Astrocyte (in vitro differentiated cells and primary cell): Measurements from ENCODE around the gene ANKRD42. TPM values are rescaled to one million over a fixed set of nuclear protein-coding genes. Genes with fewer than 3 reads are reported as not detected.
A peak's percentile ranks its signal among the peaks of the same experiment; 100 is the strongest.

Source experiments
- DNase-seq: peaks from one replicate; pipeline ENCODE4 v3.0.0-alpha.2; 2010; ENCODE audit warnings: low read depth
- FAIRE-seq: peaks from 2 replicates; lab custom pipeline; 2011; peaks lifted over from hg19 to GRCh38; lab: Jason Lieb, UNC
- H2AFZ ChIP-seq: 2 replicates; pipeline ENCODE4 v1.6.0; 2012; ENCODE audit warnings: low read depth, low read length, inconsistent platforms
- H3K27ac ChIP-seq: 2 replicates; pipeline ENCODE4 v1.5.1; 2011; ENCODE audit warnings: low read depth, low read length, inconsistent platforms
- H3K27me3 ChIP-seq: 2 replicates; pipeline ENCODE4 v1.6.0; 2011; ENCODE audit warnings: low read length, inconsistent platforms; ENCODE audit not compliant: insufficient read depth
- H3K36me3 ChIP-seq: 2 replicates; pipeline ENCODE4 v1.5.1; 2011; ENCODE audit warnings: low read length, inconsistent platforms; ENCODE audit not compliant: insufficient read depth
- H3K4me1 ChIP-seq: 2 replicates; pipeline ENCODE4 v1.5.1; 2011; ENCODE audit warnings: low read length, inconsistent platforms; ENCODE audit not compliant: insufficient read depth
- H3K4me2 ChIP-seq: 2 replicates; pipeline ENCODE4 v1.6.0; 2012; ENCODE audit warnings: low read length, inconsistent platforms
- H3K4me3 ChIP-seq: 2 replicates; pipeline ENCODE4 v1.5.1; 2011; ENCODE audit warnings: low read depth, mild to moderate bottlenecking, low read length, inconsistent platforms; ENCODE audit not compliant: insufficient read depth
- H3K79me2 ChIP-seq: 2 replicates; pipeline ENCODE4 v1.6.0; 2012; ENCODE audit warnings: mild to moderate bottlenecking, low read length, inconsistent platforms; ENCODE audit not compliant: insufficient read depth
- H3K9ac ChIP-seq: 2 replicates; pipeline ENCODE4 v1.6.0; 2012; ENCODE audit warnings: mild to moderate bottlenecking, low read length, inconsistent platforms
- H3K9me3 ChIP-seq: 2 replicates; pipeline ENCODE4 v1.5.1; 2012; ENCODE audit warnings: low read depth, mild to moderate bottlenecking, low read length, inconsistent platforms; ENCODE audit not compliant: insufficient read depth
- H4K20me1 ChIP-seq: 2 replicates; pipeline ENCODE4 v1.6.0; 2012; ENCODE audit warnings: low read length, inconsistent platforms; ENCODE audit not compliant: insufficient read depth
- H3K27ac Mint-ChIP-seq: one replicate; pipeline ENCODE4 v1.8.0; 2021; ENCODE audit warnings: mild to moderate bottlenecking, mixed read lengths; ENCODE audit not compliant: unreplicated experiment
- H3K27me3 Mint-ChIP-seq: one replicate; pipeline ENCODE4 v1.8.0; 2021; ENCODE audit warnings: low read depth, mixed read lengths; ENCODE audit not compliant: unreplicated experiment
- H3K36me3 Mint-ChIP-seq: one replicate; pipeline ENCODE4 v1.8.0; 2021; ENCODE audit warnings: low read depth, mixed read lengths; ENCODE audit not compliant: unreplicated experiment
- H3K4me1 Mint-ChIP-seq: one replicate; pipeline ENCODE4 v1.8.0; 2021; ENCODE audit warnings: low read depth, mixed read lengths; ENCODE audit not compliant: unreplicated experiment
- H3K4me3 Mint-ChIP-seq: one replicate; pipeline ENCODE4 v1.8.0; 2021; ENCODE audit warnings: mild to moderate bottlenecking, moderate library complexity, mixed read lengths; ENCODE audit not compliant: unreplicated experiment
- H3K9me3 Mint-ChIP-seq: one replicate; pipeline ENCODE4 v1.8.0; 2021; ENCODE audit warnings: mild to moderate bottlenecking, mixed read lengths; ENCODE audit not compliant: unreplicated experiment
- CTCF ChIP-seq: IDR thresholded peaks from 2 replicates; pipeline ENCODE4 v1.5.1; 2011; ENCODE audit warnings: low read depth, mild to moderate bottlenecking, inconsistent platforms, low read length, moderate library complexity; ENCODE audit not compliant: insufficient read depth
- EZH2 ChIP-seq: IDR thresholded peaks from 2 replicates; pipeline ENCODE4 v1.6.1; 2012; ENCODE audit warnings: mild to moderate bottlenecking, low read length, inconsistent platforms; ENCODE audit not compliant: insufficient read depth
- total RNA-seq: library from RNA; stranded (reverse); gene quantifications from 2 replicates; pipeline ENCODE4 v1.2.1, GENCODE V29; 2021

The ANKRD42 gene
- total RNA-seq, 1 donor from 2014 or later, result 15.0 TPM

GRCh38 chr11:83175815-83176214, 17.7 kb upstream of the ANKRD42 start:
- Mint-ChIP-seq H3K27me3 (no peaks in the 10 kb centered on the region), H3K36me3 (peaks cover 5% of the 10 kb centered on the region), H3K4me3 (no peak overlapping the region), H3K4me1 (peaks cover 10% of the 10 kb centered on the region), H3K9me3 (no peaks in the 10 kb centered on the region), H3K27ac (no peak overlapping the region)
- H3K4me3 ChIP-seq, result no peak overlapping the region
- H3K27me3 ChIP-seq, result no peaks in the 10 kb centered on the region
- no peak overlapping the region for H3K9ac ChIP-seq
- FAIRE-seq (no peak), DNase-seq (no peak)
- H3K9me3 ChIP-seq, result no peaks in the 10 kb centered on the region
- H3K79me2 ChIP-seq, result peaks cover 91% of the 10 kb centered on the region
- TF ChIP-seq CTCF, result no peak
- no peak for TF ChIP-seq EZH2
- no peak overlapping the region for H2AFZ ChIP-seq
- H3K36me3 ChIP-seq, result peaks cover 44% of the 10 kb centered on the region
- H3K27ac ChIP-seq, result no peak overlapping the region
- H3K4me2 ChIP-seq, result no peak overlapping the region
- H3K4me1 ChIP-seq, result peaks cover 3% of the 10 kb centered on the region
- H4K20me1 ChIP-seq, result peaks cover 65% of the 10 kb centered on the region

- Mint-ChIP-seq H3K36me3 (peaks cover 8% of the 10 kb centered on the region), H3K4me3 (peak overlapping the region; percentile 50)
- H3K79me2 ChIP-seq, result peaks cover 35% of the 10 kb centered on the region
Observed at GRCh38 chr11:83181815-83182214, 11.7 kb upstream of the ANKRD42 start.

More at GRCh38 chr11:83181815-83182214, 11.7 kb upstream of the ANKRD42 start:
- FAIRE-seq (no peak), DNase-seq (no peak)
- TF ChIP-seq CTCF, result no peak
- no peak for TF ChIP-seq EZH2
- H3K4me1 ChIP-seq, result no peaks in the 10 kb centered on the region
- H3K9me3 ChIP-seq, result no peaks in the 10 kb centered on the region
- H4K20me1 ChIP-seq, result peaks cover 13% of the 10 kb centered on the region
- Mint-ChIP-seq H3K27ac (no peak overlapping the region), H3K4me1 (no peaks in the 10 kb centered on the region), H3K27me3 (no peaks in the 10 kb centered on the region), H3K9me3 (no peaks in the 10 kb centered on the region)
- no peak overlapping the region for H2AFZ ChIP-seq
- no peak overlapping the region for H3K27ac ChIP-seq
- no peaks in the 10 kb centered on the region for H3K27me3 ChIP-seq
- peaks cover 58% of the 10 kb centered on the region for H3K36me3 ChIP-seq
- no peak overlapping the region for H3K4me2 ChIP-seq
- H3K9ac ChIP-seq, result no peak overlapping the region
- H3K4me3 ChIP-seq, result no peak overlapping the region
